ENCODE data around the gene SOX10.
"Not testable (repeated sequence)": the region's sequence is repeated elsewhere in the genome, so short reads cannot be mapped to it uniquely, and the experiment has no call there.

Gene SOX10

DNA sequence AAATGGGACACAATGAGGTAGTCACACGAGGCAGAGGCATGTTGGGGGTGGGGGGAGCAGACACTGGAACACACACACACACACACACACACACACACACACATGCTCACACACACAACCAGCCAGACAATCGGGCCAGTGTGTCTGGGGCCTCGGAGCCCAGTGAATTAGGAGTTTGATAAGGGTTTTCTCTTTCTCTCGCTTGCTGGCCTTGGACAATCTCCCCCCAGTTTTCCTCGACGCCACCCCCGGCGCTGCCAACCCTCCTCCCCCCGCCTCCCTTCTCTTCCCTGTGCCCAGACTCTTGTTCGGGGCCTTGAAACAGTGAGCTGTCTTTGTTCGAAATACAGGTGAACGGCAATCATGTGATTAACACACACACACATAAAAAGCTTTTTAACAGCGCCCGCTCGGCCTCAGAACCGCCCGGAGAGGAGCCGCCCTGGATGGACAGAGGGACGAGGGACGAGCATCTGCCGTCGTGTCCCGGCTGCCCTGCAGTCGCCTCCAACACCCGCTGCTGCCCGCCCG is 1.5 kb upstream of the SOX10 start:
- DNase-seq (ENCODE audit: low spot score): no peak

- no peak for DNase-seq (ENCODE audit: low spot score)
Observed at GRCh38 chr22:37985050-37985585, 763 bp upstream of the SOX10 start.

DNA sequence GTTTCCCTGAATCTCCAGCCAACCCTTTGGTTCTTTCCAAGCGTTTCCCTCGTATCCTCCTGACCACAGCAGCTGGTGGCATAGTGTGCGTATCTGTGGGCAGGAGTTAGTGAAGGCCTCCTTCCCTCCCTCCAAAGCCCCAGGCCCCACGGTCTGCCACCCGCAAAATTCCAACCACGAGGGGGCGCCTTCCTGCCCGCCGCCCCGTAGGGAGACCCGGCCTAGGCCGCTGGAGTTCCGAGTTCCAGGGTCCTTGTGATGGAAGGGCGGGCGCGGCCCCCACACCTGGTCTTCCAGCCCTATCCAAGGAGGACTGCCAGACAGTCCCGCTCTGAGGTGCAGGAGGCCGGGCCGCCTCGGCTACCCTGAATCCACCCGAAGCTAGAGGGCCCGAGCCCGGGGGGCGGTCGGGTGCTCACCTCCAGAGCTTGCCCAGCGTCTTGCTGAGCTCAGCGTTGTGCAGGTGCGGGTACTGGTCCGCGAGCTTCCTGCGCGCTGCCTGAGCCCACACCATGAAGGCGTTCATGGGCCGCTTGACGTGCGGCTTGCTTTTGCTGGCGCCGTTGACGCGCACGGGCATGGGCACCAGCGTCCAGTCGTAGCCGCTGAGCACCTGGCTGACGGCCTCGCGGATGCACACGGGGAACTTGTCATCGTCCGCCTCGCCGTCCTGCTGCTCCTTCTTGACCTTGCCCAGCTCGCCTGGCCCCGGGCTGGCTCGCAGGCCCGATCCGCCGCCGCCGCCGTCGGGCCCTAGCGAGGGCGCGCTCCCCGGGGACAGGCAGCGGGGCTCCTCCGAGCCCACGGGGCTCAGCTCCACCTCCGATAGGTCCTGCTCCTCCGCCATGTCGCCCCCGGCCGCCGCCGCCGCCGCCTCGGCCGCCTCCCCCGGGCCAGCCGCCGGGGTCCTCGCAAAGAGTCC is 1.2 kb downstream of the SOX10 start:
- no peak for DNase-seq (ENCODE audit: low spot score)

DNA sequence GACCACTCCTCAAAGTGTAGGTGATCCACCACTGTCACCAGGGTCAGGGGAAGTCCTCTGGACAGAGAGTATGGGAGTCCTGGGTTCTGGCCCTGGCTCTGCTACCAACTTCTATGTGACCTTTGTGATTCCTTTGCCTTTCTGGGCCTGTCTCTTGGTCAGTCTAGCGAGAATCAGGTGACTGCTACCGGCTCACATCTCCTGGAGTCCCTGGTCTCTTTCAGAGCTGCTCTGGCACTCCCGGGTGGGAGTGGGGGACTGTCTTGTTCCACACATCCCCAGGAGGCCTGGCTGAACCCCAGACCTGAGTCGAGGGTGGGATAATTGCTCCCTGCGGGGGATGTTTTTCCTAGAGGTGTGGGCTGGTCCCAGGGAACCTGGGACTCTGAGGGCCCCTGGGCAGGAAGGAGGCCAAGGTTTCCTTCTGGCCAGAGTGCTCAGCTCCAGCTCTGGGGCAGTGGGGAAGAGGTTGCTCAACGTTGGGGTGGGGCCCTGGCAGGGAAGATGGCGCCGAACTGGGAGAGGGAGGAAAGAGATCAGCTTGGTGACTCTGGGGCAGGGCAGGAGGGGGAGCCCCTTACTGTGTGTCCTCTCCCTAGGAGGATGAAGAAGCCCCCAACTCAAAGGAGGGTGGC is 2.1 kb downstream of the SOX10 start:
- no peak for DNase-seq (ENCODE audit: low spot score)

DNA sequence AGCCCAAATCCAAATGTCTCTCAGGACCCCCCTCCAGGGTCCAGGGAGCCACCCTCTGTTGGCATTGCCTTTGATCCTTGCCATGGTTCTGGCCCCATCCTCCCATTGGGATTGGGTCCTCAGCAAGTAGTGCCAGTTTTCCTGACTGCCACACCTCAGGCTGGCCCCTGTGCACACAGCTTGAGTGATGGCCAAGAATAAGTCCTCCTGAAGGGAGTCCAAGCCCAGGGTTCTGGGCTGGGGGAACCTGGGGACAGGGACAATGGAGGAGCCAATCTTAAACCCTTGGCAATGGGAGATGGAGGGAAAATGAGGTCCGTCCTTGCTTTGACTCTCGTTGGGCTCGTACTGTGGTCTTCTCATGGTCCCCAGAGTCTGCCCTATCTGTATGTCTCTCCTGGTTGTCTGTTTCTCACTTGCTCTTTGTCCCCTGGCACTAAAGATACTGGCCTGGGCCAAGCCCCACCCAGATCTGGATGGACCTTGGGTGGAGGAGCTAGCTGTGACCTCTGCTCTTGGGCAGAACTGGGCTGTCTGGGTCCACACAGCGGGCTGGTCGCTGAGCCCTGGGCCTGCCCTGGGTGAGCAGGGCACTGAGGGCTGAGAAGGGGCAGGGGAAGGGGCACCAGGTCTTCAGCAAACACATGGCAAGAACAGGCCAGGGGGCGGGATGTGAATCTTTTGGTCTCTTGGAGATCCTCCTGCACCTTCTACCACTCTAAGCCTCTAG is 2.9 kb downstream of the SOX10 start:
- DNase-seq (ENCODE audit: low spot score): no peak

- no peak for DNase-seq (ENCODE audit: low spot score)
Observed at GRCh38 chr22:37979782-37980181, 4.6 kb downstream of the SOX10 start.

DNA sequence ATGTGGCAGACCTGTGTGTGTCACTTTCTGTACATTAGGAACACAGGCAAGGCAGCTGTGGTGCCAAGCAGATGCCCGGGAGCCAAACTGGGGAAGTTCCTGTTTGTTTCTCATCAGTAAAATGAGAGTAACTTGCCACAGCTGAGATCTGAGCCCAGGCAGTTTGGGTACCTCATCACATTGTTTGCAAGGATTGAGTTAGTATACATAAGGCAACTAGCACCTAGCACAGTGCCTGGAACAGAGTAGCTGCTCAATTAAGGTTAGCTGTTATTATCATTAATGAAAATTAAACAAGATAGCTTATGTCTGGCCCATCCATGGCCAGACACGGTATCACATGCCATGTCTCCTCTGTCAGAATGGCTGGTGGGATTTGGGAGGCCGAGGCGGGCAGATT is 7.8 kb downstream of the SOX10 start:
- no peak for DNase-seq (ENCODE audit: low spot score)

DNA sequence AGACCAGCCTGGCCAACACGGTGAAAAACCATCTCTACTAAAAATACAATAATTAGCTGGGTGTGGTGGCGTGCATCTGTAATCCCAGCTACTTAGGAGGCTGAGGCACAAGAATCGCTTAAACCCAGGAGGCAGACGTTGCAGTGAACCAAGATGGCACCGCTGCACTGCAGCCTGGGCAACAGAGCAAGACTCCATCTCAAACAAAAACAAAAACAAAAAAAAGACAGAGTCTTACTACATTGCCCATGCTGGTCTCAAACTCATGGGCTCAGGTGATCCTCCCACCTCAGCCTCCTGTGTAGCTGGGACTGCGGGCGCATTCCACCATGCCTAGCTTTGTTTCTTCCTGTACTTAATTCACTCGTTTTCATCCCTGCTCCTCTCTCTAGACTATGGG is 8.3 kb downstream of the SOX10 start:
- not testable (repeated sequence) for DNase-seq (ENCODE audit: low spot score)

- no peak for DNase-seq (ENCODE audit: low spot score)
Observed at GRCh38 chr22:37975153-37975552, 9.2 kb downstream of the SOX10 start.

DNA sequence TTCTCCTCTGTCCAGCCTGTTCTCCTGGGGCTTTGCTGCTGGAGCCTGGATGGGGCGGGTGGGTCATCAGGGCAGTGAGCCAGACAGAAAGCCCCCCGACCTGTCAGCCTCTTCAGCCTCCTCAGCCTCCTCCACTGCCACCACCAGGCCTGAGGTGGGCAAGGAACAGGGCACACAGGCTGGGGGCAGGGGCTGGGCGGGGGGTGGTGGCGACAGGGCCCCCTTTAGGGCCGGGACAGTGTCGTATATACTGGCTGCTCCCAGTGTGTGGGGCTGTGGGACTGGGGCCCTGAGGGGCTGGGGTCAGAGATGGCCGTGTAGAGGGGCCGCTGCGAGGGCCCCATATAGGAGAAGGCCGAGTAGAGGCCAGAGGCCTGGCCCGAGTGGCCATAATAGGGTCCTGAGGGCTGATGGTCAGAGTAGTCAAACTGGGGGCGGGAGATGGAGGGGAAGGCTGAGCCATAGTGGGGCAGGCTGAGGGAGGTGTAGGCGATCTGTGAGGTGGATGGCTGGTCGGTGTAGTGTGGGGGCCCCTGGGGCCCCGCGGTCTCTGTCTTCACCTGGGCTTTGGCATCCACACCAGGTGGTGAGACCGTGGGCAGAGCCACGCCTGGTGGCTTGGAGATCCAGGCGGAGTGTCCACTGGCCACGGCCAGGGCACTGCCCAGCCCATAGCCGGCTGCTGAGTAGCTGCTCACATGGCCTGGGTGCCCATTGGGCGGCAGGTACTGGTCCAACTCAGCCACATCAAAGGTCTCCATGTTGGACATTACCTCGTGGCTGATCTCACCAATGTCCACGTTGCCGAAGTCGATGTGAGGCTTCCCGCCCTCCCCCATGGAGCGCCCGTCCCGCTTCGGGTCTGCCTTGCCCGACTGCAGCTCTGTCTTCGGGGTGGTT is 10.8 kb downstream of the SOX10 start:
- no peak for DNase-seq (ENCODE audit: low spot score)

GRCh38 chr22:37972527-37972926 is 11.8 kb downstream of the SOX10 start:
- no peak for DNase-seq (ENCODE audit: low spot score)

DNA sequence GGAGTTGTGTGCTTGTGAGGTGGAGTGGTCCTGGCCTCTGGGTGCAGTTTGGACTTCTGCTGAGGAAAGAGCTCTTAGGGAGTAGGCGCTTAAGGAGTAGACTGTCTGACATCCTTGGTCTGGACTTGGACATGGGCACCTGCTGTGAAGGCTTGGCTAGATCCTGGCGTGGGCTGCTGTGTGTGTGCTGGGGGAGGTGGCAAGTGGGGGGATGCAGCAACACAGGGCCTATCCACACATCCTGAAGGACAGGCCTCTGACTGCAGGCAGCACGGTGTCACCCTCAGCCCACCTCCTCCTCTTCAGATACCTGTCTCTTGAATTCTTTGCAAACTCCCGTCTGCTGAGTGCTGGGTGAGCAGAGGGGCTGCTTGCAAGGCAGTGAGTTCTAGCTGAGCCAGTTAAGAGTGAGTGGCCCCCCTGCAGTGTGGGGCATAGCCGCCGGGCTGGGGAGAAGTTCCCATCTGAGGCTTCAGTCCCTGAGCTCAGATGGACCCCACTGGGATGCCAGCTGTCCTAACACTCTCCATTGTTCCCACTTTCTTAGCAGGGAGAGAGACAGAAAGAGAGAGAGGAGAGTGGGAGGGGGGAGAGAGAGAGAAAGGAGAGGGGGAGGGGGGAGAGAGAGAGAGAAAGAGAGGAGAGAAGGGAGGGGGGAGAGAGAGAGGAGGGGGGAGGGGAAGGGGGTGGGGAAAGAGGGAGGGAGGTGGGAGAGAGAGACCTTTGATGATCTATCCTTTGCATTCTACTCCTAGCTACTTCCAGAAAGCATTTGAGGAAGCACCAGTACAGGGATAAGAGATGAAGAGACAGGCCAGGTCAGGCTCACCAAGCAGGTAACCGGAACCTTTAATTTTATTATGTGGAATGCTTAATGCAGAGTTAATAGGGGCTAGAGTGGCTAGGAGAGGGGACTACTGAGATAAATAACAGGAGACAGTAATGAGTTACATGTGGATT is 12.6 kb downstream of the SOX10 start:
- no peak for DNase-seq (ENCODE audit: low spot score)

DNA sequence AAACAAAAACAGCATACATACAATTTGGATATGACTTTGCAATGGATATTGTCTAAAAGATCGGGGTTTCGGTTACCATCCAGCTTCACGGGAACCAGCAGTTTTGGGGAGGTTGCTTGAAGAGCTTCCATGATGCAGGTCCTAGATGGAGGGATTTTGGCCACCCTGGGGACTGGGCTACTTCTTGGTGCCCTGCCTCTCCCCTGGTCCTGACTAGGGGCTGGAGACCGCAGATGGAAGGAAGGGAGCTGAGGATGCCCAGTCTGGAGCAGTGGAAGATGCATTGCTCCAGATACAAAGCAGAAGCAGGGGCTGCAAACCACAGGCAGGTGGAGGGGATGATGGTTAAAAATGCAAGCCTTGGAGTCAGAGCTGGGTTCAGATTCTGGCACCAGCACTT is 13.5 kb downstream of the SOX10 start:
- no peak for DNase-seq (ENCODE audit: low spot score)

DNA sequence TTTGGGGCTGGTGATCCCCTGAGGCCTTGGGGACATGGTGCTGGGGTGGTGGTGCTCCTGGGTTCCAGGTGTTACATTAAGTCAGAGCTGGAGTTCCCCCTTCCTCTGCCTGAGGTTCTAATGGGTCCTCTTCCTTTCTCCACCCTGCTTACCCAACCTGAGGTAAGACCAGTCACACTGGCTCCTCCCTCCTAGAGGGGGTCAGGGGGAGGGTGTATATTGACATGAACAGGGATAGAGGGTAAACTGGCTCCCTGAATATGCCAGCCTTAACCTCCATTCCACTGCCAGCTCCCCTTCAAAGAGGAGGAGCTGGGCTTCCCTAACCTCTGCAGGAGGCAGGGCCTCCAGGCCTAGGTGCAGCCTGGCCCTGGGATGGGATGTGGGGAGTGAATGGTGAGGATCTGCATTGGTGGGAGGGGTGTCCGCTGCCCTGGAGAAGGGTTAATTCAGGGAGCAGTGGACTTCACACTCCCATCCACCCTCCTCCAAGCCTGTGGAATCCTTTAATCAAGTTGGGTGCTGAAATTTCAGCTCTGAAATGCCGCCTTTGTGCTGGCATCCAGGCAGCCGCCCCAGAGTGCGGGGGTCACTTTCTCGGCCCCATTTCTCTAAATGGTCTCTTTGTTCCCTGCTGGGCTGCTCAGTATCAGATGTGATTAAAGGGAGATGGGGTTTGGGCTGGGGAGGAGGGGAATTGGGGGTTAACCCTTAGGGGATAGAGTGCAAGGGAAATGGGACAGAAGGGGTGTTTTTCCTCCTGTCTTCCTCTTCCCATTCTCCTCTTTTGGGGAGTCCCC is 15.7 kb downstream of the SOX10 start:
- DNase-seq (ENCODE audit: low spot score): no peak

GRCh38 chr22:37967637-37968451 is 16.5 kb downstream of the SOX10 start:
- DNase-seq (ENCODE audit: low spot score): no peak

- no peak for DNase-seq (ENCODE audit: low spot score)
Observed at GRCh38 chr22:37967147-37967546, 17.2 kb downstream of the SOX10 start.

- no peak for DNase-seq (ENCODE audit: low spot score)
Observed at GRCh38 chr22:37965940-37966664, 18.3 kb downstream of the SOX10 start.

DNA sequence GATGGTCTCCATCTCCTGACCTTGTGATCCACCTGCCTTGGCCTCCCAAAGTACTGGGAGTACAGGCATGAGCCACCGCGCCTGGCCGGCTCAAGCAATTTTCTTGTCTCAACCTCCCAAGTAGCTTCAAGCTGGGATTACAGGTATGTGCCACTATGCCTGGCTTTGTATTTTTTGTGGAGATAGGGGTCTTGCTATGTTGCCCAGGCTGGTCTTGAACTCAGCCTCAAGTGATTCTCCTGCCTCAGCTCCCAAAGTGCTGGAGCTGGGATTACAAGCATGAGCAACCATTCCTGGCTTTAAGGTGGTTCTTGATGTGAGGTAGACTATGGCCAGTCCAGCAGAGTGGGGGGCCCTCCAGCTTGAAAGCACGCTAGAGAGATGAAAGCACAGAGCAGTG is 23.3 kb downstream of the SOX10 start:
- DNase-seq (ENCODE audit: low spot score): no peak
